SKM-1 treated with dmso at 0.1 percent for 144 hours (cell line): ENCODE data around the gene KDM4C.
A peak's percentile ranks its signal among the peaks of the same experiment; 100 is the strongest.

Source experiments
- DNase-seq: peaks from one replicate; lab custom pipeline; 2025; ENCODE audit not compliant: unreplicated experiment; lab: John Stamatoyannopoulos, UW

Gene KDM4C

GRCh38 chr9:7089406-7090193 is 331.8 kb downstream of the KDM4C start:
- no peak for DNase-seq

- DNase-seq = no peak
Measured at GRCh38 chr9:7093040-7093439, 335.3 kb downstream of the KDM4C start.

DNA sequence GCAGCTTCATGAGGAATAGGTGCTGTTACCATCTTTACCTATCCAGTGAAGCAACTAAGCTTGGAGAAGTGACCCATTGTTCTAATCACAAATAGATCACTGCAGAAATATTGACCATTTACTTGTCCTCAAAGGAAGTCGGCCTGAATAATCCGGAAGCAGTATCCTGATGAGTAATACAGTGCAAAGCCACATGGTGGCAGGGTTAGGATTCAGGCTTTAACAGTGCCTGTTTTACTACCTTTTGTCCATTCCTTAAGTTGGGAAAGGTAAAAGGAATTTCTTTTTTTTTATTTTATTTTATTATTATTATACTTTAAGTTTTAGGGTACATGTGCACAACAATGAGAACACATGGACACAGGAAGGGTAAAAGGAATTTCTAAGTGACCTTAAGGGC is 336.3 kb downstream of the KDM4C start:
- no peak for DNase-seq

DNA sequence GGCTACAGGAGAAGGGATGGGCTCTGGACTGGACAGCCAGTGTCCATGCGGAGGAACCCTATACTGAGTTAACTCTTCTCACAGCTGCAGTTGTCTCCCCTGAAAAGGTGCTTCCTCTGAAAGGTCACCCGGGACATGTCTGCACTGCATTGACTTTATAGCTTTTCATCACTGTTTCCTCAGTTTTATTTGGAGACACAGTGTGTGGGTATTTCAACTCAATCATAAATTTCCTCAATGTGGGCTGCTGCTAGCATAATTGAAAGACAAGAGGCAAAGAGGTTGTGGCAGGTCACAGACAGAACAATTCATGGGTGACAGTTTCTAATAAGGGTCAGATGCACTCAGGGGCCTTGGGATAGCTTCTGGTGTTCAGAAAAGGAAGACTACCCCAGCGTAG is 336.8 kb downstream of the KDM4C start:
- no peak for DNase-seq

DNA sequence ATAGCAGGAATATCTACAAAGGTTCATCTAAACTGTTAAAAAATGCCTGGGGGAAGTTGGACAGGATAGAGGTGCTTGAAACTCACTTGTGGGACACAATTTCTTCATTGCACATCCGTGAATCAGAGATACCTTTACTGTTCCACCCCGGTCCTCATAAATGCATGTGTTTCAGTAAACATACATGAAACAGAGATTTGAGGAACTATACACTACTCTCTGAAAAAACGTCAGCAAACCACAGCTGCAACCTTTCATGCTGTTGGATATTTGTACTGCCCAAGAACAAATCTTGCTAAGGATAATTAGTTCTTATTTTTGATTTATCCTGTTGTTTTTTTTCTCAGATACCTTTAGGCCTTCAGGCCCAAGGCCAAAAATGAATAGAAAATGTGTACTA is 337.3 kb downstream of the KDM4C start:
- no peak for DNase-seq

- DNase-seq = no peak
Measured at GRCh38 chr9:7097040-7097715, 339.4 kb downstream of the KDM4C start.

GRCh38 chr9:7097785-7098752 is 340.3 kb downstream of the KDM4C start:
- no peak for DNase-seq

DNA sequence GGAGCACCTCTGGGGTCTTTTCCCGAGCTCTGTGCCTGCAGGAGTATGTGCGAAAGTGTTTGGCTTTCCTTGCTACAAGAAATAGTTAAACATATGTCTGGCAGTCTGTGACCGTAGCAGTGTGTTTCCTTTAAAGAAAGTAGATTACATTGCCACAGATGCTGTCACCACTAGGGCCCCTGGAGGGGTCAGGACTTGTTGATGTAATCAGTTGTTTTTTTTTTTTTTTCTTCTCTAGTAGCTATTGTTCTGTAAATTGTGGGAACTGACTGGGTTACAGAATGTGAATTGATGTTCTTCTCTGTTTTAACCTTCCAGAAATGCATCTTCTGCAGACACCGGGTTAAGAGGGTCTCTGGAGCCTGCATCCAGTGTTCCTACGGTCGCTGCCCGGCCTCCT is 345.6 kb downstream of the KDM4C start:
- DNase-seq = no peak

- peak; percentile 22 for DNase-seq
Measured at GRCh38 chr9:7103771-7104170, 346.0 kb downstream of the KDM4C start.

DNA sequence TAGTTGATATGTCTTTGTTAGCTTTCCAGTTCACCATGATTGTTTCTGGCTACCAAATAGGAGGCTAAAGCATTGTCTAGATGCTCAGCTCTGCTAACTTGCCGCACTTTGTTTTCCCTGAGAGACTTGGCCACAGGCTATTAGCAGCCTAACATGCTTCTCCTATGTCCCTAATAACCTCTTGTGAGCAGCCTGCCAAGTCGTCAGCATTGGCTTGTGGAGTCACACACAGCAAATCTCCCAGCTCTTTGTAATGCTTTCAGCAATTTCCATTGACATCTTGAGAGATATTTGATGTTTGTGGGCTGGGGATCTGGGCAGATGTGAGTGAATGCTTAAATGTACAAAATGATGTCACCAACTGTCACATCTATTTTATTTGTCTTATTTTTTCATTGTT is 346.9 kb downstream of the KDM4C start:
- no peak for DNase-seq

DNA sequence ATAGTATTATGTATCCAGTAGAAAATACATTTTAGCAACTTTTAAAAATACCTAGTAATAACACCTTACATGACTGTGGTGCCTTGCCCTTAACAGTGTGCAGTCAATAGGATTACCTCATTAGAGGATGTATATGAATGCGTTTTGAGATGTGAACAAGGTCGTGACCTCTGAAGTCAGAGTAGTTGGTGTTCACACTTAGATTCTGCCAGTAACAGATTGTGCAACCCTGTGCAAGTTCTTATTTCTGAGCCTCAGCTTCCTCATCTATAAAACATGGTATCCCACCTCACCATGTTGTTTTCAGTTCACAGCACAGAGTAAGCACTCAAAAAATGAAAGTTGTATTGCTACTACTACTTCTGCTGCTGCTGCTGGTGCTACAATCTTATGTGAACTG is 347.3 kb downstream of the KDM4C start:
- peak; percentile 95 for DNase-seq

DNA sequence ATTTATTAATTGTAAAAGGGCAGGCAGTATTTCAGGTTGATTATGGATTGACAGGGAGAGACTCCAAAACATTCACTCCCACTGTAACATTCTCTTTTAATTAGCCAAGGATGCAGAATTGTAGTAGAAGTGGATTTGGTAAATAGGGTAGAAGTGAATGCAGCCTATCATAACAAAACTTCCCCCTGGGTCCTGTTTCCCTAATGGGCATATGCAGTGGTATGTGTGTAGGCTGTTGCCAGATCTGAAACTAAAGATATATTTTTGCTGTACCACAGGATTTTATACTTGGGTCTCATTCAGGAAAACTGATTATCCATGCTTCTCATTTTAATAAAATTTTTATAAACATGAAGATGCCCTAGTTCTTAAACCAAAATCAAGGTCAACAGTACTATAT is 351.2 kb downstream of the KDM4C start:
- DNase-seq = no peak

DNA sequence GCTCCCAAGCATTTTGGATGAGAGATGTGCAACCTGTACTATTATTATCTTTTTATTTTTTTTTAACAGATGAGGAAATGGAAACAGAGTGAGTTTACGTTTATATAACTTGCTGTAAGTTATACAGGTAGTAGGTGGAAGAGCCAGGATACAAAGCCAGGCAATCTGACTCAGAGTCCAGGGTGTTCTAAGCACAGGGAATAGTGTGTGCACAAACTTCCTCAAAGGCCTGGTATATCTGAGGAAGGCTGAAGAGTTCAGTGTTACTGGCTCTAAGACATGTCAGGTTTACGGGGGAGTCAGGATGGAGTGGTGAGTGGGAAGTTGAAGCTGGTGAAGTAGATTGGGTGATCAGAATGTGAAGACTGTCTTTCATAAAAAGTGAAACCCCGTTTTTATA is 353.6 kb downstream of the KDM4C start:
- DNase-seq = no peak

- no peak for DNase-seq
Measured at GRCh38 chr9:7115606-7116005, 357.8 kb downstream of the KDM4C start.

- no peak for DNase-seq
Measured at GRCh38 chr9:7117676-7118561, 360.1 kb downstream of the KDM4C start.

- no peak for DNase-seq
Measured at GRCh38 chr9:7118633-7119032, 360.9 kb downstream of the KDM4C start.

- no peak for DNase-seq
Measured at GRCh38 chr9:7119612-7120011, 361.8 kb downstream of the KDM4C start.

DNA sequence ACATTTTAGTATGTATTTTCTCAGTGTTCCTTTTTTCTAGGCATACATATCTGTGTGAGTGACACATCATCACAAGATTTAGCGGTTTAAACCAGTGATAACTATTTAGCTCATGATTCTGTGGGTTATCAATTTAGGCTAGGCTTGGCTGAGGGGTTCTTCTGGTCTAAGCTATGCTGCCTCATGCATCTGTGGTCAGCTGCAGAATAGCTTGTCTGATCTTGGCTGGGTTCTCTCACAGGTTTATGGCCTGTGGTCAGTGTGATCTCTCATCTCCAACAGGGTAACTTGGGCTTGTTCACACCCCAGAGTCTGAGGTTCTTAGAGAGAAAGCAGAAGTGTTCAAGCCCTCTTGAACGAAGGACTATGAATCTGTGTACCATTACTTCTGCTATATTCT is 363.3 kb downstream of the KDM4C start:
- DNase-seq = peak; percentile 59

DNA sequence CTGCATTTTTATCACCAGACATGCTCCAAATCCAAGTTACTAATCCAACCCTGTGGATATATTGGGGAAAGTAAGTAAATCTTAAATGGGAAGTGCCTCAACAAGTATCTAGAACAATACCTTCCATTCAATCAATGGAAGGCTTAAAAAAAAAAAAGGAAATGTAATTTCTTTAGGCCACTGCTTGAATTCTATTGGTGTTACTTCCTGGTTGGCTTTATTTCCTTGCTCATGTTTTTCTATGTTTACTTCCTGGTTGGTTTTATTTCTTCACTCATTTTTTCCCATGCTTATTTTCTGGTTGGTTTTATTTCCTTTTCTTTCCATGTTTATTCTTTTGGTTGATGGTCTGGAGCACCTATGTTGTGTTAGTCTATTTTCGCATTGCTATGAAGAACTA is 363.9 kb downstream of the KDM4C start:
- no peak for DNase-seq

- DNase-seq = no peak
Measured at GRCh38 chr9:7123743-7124142, 366.0 kb downstream of the KDM4C start.

GRCh38 chr9:7125231-7125630 is 367.5 kb downstream of the KDM4C start:
- no peak for DNase-seq
